Measurements from ENCODE around the gene NAT14.
"Not testable (repeated sequence)": the region's sequence is repeated elsewhere in the genome, so short reads cannot be mapped to it uniquely, and the experiment has no call there.

The NAT14 gene

GRCh38 chr19:55534280-55534679 is 49.3 kb downstream of the NAT14 start:
- DNase-seq (ENCODE audit: low read depth in 2 of 2, low spot score in 1 of 2), result not testable (repeated sequence)

GRCh38 chr19:55535173-55535964 is 50.4 kb downstream of the NAT14 start:
- DNase-seq (ENCODE audit: low read depth in 2 of 2, low spot score in 1 of 2), result no peak

- no peak for DNase-seq (ENCODE audit: low read depth in 2 of 2, low spot score in 1 of 2)
Observed at GRCh38 chr19:55535965-55536350, 51.0 kb downstream of the NAT14 start.

DNA sequence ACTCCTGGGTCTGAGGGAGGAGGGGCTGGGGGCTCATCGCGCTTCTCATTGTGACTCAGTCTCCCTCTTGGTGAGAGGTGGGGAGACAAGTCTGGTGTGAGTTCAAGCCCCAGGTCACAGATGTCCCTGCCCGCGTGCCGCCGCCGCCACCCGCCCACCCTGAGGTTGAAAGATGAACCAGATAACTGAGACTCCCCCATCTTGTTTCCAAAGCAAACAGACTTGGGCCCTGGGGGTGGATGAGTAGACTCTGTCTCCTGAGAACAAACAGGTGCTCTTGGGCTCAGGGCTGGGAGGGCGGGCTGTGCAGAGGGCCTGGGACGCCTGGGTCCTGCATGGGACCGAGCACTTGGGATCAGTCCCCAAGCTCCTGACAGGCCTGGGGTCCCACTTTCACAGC is 51.4 kb downstream of the NAT14 start:
- DNase-seq (ENCODE audit: low read depth in 2 of 2, low spot score in 1 of 2), result no peak
